SK-N-SH (cell line): ENCODE measurements around the gene DVL3. TPM values are rescaled to one million over a fixed set of nuclear protein-coding genes. Genes with fewer than 3 reads are reported as not detected.

ENCODE experiments used
- CTCF ChIA-PET: fragments of 300-600, 350-600 bp; formaldehyde crosslinking; extraction: SDS; loops from one replicate; lab custom pipeline; 2021; lab: Yijun Ruan, JAX
- POLR2A ChIA-PET: fragments of 350-600 bp; sonication (Branson Sonifier 250); formaldehyde crosslinking; extraction: SDS; loops from one replicate; lab custom pipeline; 2020; ENCODE audit warnings: antibody characterized with exemption, inconsistent platforms; lab: Yijun Ruan, JAX
- DNase-seq: peaks from one replicate; pipeline ENCODE4 v3.0.0; 2012
- H2AFZ ChIP-seq: fragments of 200-600 bp; sonication (generic); 2 replicates; pipeline ENCODE4 v1.8.1; 2016; ENCODE audit warnings: antibody characterized with exemption, mild to moderate bottlenecking, low read depth
- H3F3A ChIP-seq: fragments of 200-600 bp; sonication (generic); replicated peaks from 2 replicates; pipeline ENCODE3; 2016; ENCODE audit warnings: antibody characterized with exemption, mild to moderate bottlenecking; ENCODE audit not compliant: insufficient read depth
- H3K27ac ChIP-seq, 2 experiments: fragments of 200-500 bp in 1 of 2; fragments of 200-600 bp in 1 of 2; sonication (Bioruptor generic) in 1 of 2; sonication (generic), shearing (Covaris generic) in 1 of 2; 2 replicates each; pipeline versions ENCODE4 v1.5.1 to v1.6.1; 2014 to 2016; ENCODE audit warnings: low read depth in 2 of 2, inconsistent platforms in 1 of 2, low read length in 1 of 2, mild to moderate bottlenecking in 1 of 2, mixed read lengths in 1 of 2
- H3K27me3 ChIP-seq: fragments of 200-600 bp; sonication (generic), shearing (Covaris generic); 2 replicates; pipeline ENCODE4 v1.6.1; 2016; ENCODE audit warnings: mixed run types; ENCODE audit not compliant: insufficient read depth
- H3K36me3 ChIP-seq, 2 experiments: fragments of 200-500 bp in 1 of 2; fragments of 200-600 bp in 1 of 2; sonication (Bioruptor generic) in 1 of 2; sonication (generic) in 1 of 2; replicated peaks in 1 of 2; 2 replicates each; pipeline versions ENCODE3 to v1.5.1; 2014 to 2016; ENCODE audit warnings: low read length in 1 of 2, mild to moderate bottlenecking in 1 of 2; ENCODE audit not compliant: insufficient read depth in 2 of 2, control insufficient read depth in 1 of 2
- H3K4me1 ChIP-seq, 2 experiments: fragments of 200-500 bp in 1 of 2; fragments of 200-600 bp in 1 of 2; sonication (Bioruptor generic) in 1 of 2; sonication (generic), shearing (Covaris generic) in 1 of 2; 2 replicates each; pipeline versions ENCODE4 v1.5.1 to v1.6.1; 2014 to 2016; ENCODE audit warnings: low read depth in 1 of 2, low read length in 1 of 2, mixed run types in 1 of 2; ENCODE audit not compliant: insufficient read depth in 2 of 2, control insufficient read depth in 1 of 2
- H3K4me2 ChIP-seq: fragments of 200-600 bp; sonication (generic), shearing (Covaris generic); 2 replicates; pipeline ENCODE4 v1.6.1; 2017; ENCODE audit warnings: mixed run types
- H3K4me3 ChIP-seq, 2 experiments: fragments of 200-500 bp in 1 of 2; fragments of 200-600 bp in 1 of 2; sonication (Bioruptor generic) in 1 of 2; sonication (generic), shearing (Covaris generic) in 1 of 2; 2 replicates each; pipeline versions ENCODE4 v1.5.1 to v1.8.1; 2014 to 2016; ENCODE audit warnings: low read depth in 2 of 2, inconsistent platforms in 1 of 2, low read length in 1 of 2, mild to moderate bottlenecking in 1 of 2, mixed read lengths in 1 of 2, moderate library complexity in 1 of 2
- H3K79me2 ChIP-seq: fragments of 200-600 bp; sonication (generic); 2 replicates; pipeline ENCODE4 v1.8.1; 2017; ENCODE audit warnings: mild to moderate bottlenecking; ENCODE audit not compliant: insufficient read depth
- H3K9ac ChIP-seq: fragments of 200-600 bp; sonication (generic); 2 replicates; pipeline ENCODE4 v1.6.1; 2017; ENCODE audit warnings: mixed run types
- H3K9me2 ChIP-seq: fragments of 200-600 bp; sonication (generic); 2 replicates; pipeline ENCODE4 v1.6.1; 2017; ENCODE audit warnings: mixed run types
- H3K9me3 ChIP-seq: fragments of 200-600 bp; sonication (generic); 2 replicates; pipeline ENCODE4 v1.6.1; 2017; ENCODE audit warnings: mixed run types, mild to moderate bottlenecking, moderate library complexity
- H4K20me1 ChIP-seq: fragments of 200-600 bp; sonication (generic); 2 replicates; pipeline ENCODE4 v1.6.1; 2017; ENCODE audit warnings: mild to moderate bottlenecking, mixed run types; ENCODE audit not compliant: insufficient read depth
- CHD2 ChIP-seq: fragments of 150-350 bp; IDR thresholded peaks from 2 replicates; pipeline ENCODE4 v1.6.1; 2018; ENCODE audit warnings: low read length; ENCODE audit not compliant: partially characterized antibody
- EZH2phosphoT487 ChIP-seq: fragments of 200-600 bp; sonication (generic); IDR thresholded peaks from 2 replicates; pipeline ENCODE4 v1.6.1; 2017; ENCODE audit warnings: low read depth, mixed run types, mild to moderate bottlenecking, antibody characterized with exemption, moderate library complexity, borderline replicate concordance
- FOXM1 ChIP-seq: IDR thresholded peaks from 2 replicates; pipeline ENCODE4 v1.4.0; 2012; ENCODE audit warnings: low read depth, mild to moderate bottlenecking
- JUND ChIP-seq: IDR thresholded peaks from 2 replicates; pipeline ENCODE4 v1.4.0; 2012
- MXI1 ChIP-seq: IDR thresholded peaks from 2 replicates; pipeline ENCODE4 v1.6.1; 2012; ENCODE audit warnings: mild to moderate bottlenecking, low read depth, low read length, improper control_type of control experiment
- NFIC ChIP-seq: IDR thresholded peaks from 2 replicates; pipeline ENCODE4 v1.4.0; 2012; ENCODE audit warnings: borderline replicate concordance
- POLR2AphosphoS5 ChIP-seq: IDR thresholded peaks from 2 replicates; pipeline ENCODE4 v1.6.1; 2012; ENCODE audit warnings: low read depth, low read length
- RXRA ChIP-seq: IDR thresholded peaks from 2 replicates; pipeline ENCODE4 v1.4.0; 2012; ENCODE audit warnings: low read depth, mild to moderate bottlenecking, borderline replicate concordance
- SIN3A ChIP-seq: IDR thresholded peaks from 2 replicates; pipeline ENCODE4 v1.6.1; 2012; ENCODE audit warnings: low read depth, mild to moderate bottlenecking, low read length, moderate library complexity, borderline replicate concordance
- SMC3 ChIP-seq: IDR thresholded peaks from 2 replicates; pipeline ENCODE4 v1.6.1; 2012; ENCODE audit warnings: low read depth, low read length, improper control_type of control experiment
- TAF1 ChIP-seq: IDR thresholded peaks from 2 replicates; pipeline ENCODE4 v1.6.1; 2012; ENCODE audit warnings: low read depth, mild to moderate bottlenecking, low read length, moderate library complexity, borderline replicate concordance
- TCF12 ChIP-seq: IDR thresholded peaks from 2 replicates; pipeline ENCODE4 v1.4.0; 2012
- YY1 ChIP-seq: IDR thresholded peaks from 2 replicates; pipeline ENCODE4 v1.4.0; 2012; ENCODE audit warnings: low read depth, mild to moderate bottlenecking
- WGBS: methylation state at CpG from one replicate; pipeline ENCODE4 v1.1.6; 2017; ENCODE audit warnings: low lambda C conversion rate; 5-methylcytosine and 5-hydroxymethylcytosine counted together
- polyA plus RNA-seq, 3 experiments: library from polyadenylated mRNA; depleted of rRNA; stranded (reverse); fragments of >200 nt; gene quantifications; 2 replicates each; pipeline ENCODE4 v1.2.3, GENCODE V29; 2012
- TF ChIP-seq, protein P1 (sequence below): IDR thresholded peaks from 2 replicates; pipeline ENCODE4; 2012
- TF ChIP-seq, protein P2 (sequence below): fragments of 200-600 bp; sonication (generic); IDR thresholded peaks from 2 replicates; pipeline ENCODE4 v1.6.1; 2017; ENCODE audit warnings: antibody characterized with exemption, mild to moderate bottlenecking, moderate library complexity
- TF ChIP-seq, protein P3 (sequence below): fragments of 150-350 bp; IDR thresholded peaks from 2 replicates; pipeline ENCODE4 v1.6.1; 2016; ENCODE audit warnings: mild to moderate bottlenecking, low read depth, low read length
- TF ChIP-seq, protein P4 (sequence below): IDR thresholded peaks from 2 replicates; pipeline ENCODE4 v1.4.0; 2012; ENCODE audit warnings: low read depth, borderline replicate concordance

Gene DVL3
- polyA plus RNA-seq, 1 of the 3 experiments (the other 2 are of a cell fraction): 29.6 TPM

DNA sequence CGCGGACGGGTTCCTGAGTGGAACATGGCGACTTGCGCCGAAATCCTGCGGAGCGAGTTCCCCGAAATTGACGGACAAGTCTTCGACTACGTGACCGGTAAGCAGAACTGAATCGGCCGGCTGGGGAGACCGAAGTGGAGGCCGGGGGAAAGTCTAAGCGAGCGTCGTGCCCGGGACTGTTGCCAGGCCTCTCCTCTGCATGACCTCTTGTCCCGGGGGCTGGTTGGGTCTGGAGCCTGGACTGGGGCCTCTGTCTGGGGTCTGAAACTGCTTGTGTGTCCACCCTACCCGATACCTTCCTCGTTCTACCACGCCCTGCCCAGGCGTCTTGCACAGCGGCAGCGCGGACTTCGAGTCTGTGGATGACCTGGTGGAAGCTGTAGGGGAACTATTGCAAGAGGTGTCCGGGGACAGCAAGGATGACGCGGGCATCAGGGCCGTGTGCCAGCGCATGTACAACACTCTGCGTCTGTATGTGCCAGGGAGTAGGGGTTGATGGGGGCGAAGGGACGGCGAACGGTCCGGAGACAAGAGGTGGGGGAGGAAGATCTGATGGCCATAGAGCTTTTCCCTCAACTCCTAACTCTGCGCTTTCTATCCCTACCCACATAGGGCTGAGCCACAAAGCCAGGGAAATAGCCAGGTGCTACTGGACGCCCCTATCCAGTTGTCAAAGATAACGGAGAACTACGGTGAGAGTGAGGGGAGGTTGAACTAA is 31.2 kb downstream of the DVL3 start, which contains the start of gene ABCF3:
ABCF3 (plus strand) TSS at position 16 of the 718 bp plus-strand sequence; CDS start at position 25, 9 bp downstream.
- Histone ChIP-seq H3K9me3 (no peaks in the 10 kb centered on the region), H3F3A (peaks cover 33% of the 10 kb centered on the region), H3K9me2 (no peaks in the 10 kb centered on the region), H3K9ac (peak within 1 kb of the TSS; percentile 81), H3K27ac (peak within 1 kb of the TSS; percentile 84 to 96), H3K79me2 (peaks cover 46% of the 10 kb centered on the region), H4K20me1 (0 out of 2 replicates have a peak, but pooled peaks cover 19% of the 10 kb centered on the region), H3K36me3 (peaks cover 40 to 64% of the 10 kb centered on the region in 2 experiments), H3K4me2 (peak within 1 kb of the TSS; percentile 98), H3K4me1 (peaks cover 6 to 20% of the 10 kb centered on the region in 2 experiments; a peak in 3 of 4 replicates), H3K4me3 (peak within 1 kb of the TSS; percentile 99 to 100), H2AFZ (peak within 1 kb of the TSS; percentile 50; the same call in 1 of the 2 replicates), H3K27me3 (no peaks in the 10 kb centered on the region)
- POLR2A ChIA-PET: interaction anchor here (0.6 to 1.4 kb wide), 6 partner anchors 10 to 60 kb away, joined by 3 to 6 read pairs (median 6); partner anchors contain the start of genes AP2M1 and VWA5B2
- CTCF ChIA-PET: interaction anchor here (1.0 to 3.2 kb wide), 8 partner anchors 9 to 141 kb away, joined by 3 to 13 read pairs (median 4); partner anchors contain the start of genes AP2M1 and EEF1AKMT4
- DNase-seq: peak; percentile 45
- WGBS: 1% methylated on average over 38 of the region's 45 CpGs
- TF ChIP-seq SMC3 (0 out of 2 replicates have a peak, but pooled peaks have one; percentile 0), POLR2AphosphoS5 (peak; percentile 39; the same call in 1 of the 2 replicates), JUND (no peak), TAF1 (peak; percentile 79), FOXM1 (no peak), CHD2 (no peak), RXRA (no peak), YY1 (peak; percentile 91), NFIC (no peak), EZH2phosphoT487 (no peak), TCF12 (no peak), MXI1 (no peak), SIN3A (no peak)
- TF ChIP-seq, protein P1, sequence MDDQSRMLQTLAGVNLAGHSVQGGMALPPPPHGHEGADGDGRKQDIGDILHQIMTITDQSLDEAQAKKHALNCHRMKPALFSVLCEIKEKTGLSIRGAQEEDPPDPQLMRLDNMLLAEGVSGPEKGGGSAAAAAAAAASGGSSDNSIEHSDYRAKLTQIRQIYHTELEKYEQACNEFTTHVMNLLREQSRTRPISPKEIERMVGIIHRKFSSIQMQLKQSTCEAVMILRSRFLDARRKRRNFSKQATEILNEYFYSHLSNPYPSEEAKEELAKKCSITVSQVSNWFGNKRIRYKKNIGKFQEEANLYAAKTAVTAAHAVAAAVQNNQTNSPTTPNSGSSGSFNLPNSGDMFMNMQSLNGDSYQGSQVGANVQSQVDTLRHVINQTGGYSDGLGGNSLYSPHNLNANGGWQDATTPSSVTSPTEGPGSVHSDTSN: no peak
- TF ChIP-seq, protein P2, sequence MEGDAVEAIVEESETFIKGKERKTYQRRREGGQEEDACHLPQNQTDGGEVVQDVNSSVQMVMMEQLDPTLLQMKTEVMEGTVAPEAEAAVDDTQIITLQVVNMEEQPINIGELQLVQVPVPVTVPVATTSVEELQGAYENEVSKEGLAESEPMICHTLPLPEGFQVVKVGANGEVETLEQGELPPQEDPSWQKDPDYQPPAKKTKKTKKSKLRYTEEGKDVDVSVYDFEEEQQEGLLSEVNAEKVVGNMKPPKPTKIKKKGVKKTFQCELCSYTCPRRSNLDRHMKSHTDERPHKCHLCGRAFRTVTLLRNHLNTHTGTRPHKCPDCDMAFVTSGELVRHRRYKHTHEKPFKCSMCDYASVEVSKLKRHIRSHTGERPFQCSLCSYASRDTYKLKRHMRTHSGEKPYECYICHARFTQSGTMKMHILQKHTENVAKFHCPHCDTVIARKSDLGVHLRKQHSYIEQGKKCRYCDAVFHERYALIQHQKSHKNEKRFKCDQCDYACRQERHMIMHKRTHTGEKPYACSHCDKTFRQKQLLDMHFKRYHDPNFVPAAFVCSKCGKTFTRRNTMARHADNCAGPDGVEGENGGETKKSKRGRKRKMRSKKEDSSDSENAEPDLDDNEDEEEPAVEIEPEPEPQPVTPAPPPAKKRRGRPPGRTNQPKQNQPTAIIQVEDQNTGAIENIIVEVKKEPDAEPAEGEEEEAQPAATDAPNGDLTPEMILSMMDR: no peak
- TF ChIP-seq, protein P3, sequence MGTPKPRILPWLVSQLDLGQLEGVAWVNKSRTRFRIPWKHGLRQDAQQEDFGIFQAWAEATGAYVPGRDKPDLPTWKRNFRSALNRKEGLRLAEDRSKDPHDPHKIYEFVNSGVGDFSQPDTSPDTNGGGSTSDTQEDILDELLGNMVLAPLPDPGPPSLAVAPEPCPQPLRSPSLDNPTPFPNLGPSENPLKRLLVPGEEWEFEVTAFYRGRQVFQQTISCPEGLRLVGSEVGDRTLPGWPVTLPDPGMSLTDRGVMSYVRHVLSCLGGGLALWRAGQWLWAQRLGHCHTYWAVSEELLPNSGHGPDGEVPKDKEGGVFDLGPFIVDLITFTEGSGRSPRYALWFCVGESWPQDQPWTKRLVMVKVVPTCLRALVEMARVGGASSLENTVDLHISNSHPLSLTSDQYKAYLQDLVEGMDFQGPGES: no peak
- TF ChIP-seq, protein P4, sequence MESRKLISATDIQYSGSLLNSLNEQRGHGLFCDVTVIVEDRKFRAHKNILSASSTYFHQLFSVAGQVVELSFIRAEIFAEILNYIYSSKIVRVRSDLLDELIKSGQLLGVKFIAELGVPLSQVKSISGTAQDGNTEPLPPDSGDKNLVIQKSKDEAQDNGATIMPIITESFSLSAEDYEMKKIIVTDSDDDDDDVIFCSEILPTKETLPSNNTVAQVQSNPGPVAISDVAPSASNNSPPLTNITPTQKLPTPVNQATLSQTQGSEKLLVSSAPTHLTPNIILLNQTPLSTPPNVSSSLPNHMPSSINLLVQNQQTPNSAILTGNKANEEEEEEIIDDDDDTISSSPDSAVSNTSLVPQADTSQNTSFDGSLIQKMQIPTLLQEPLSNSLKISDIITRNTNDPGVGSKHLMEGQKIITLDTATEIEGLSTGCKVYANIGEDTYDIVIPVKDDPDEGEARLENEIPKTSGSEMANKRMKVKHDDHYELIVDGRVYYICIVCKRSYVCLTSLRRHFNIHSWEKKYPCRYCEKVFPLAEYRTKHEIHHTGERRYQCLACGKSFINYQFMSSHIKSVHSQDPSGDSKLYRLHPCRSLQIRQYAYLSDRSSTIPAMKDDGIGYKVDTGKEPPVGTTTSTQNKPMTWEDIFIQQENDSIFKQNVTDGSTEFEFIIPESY: no peak
